ENCODE data around the gene RAX.
A peak's percentile ranks its signal among the peaks of the same experiment; 100 is the strongest.

The RAX gene

GRCh38 chr18:59272221-59272888 lies 899 bp downstream of the RAX start:
- Histone ChIP-seq H3K4me2 (ENCODE audit: low read length) (peak overlapping the region; percentile 60), H3K4me3 (ENCODE audit: low read length) (peak overlapping the region; percentile 48), H3K4me1 (ENCODE audit: control insufficient read depth, insufficient read depth, low read length) (peaks cover 4% of the 10 kb centered on the region), H3K9ac (ENCODE audit: low read depth, low read length) (no peak overlapping the region), H3K9me3 (replicated peaks; ENCODE audit: low read length) (peaks cover 4% of the 10 kb centered on the region), H3K27me3 (ENCODE audit: control insufficient read depth, insufficient read depth, low read length) (peaks cover 98% of the 10 kb centered on the region), H3K36me3 (ENCODE audit: insufficient read depth, low read length) (no peaks in the 10 kb centered on the region)

GRCh38 chr18:59271606-59272220 lies 1.5 kb downstream of the RAX start:
- no peak overlapping the region for H3K4me2 ChIP-seq (ENCODE audit: low read length)
- H3K27me3 ChIP-seq (ENCODE audit: control insufficient read depth, insufficient read depth, low read length): peaks cover 98% of the 10 kb centered on the region
- peaks cover 4% of the 10 kb centered on the region for H3K4me1 ChIP-seq (ENCODE audit: control insufficient read depth, insufficient read depth, low read length)
- H3K4me3 ChIP-seq (ENCODE audit: low read length): no peak overlapping the region
- H3K9me3 ChIP-seq (replicated peaks; ENCODE audit: low read length): peaks cover 4% of the 10 kb centered on the region
- no peaks in the 10 kb centered on the region for H3K36me3 ChIP-seq (ENCODE audit: insufficient read depth, low read length)
- H3K9ac ChIP-seq (ENCODE audit: low read depth, low read length): no peak overlapping the region

GRCh38 chr18:59270689-59271257 lies 2.5 kb downstream of the RAX start:
- H3K9me3 ChIP-seq (replicated peaks; ENCODE audit: low read length): peaks cover 4% of the 10 kb centered on the region
- H3K4me2 ChIP-seq (ENCODE audit: low read length): no peak overlapping the region
- no peaks in the 10 kb centered on the region for H3K36me3 ChIP-seq (ENCODE audit: insufficient read depth, low read length)
- peaks cover 4% of the 10 kb centered on the region for H3K4me1 ChIP-seq (ENCODE audit: control insufficient read depth, insufficient read depth, low read length)
- H3K27me3 ChIP-seq (ENCODE audit: control insufficient read depth, insufficient read depth, low read length): peaks cover 98% of the 10 kb centered on the region
- H3K4me3 ChIP-seq (ENCODE audit: low read length): no peak overlapping the region
- H3K9ac ChIP-seq (ENCODE audit: low read depth, low read length): no peak overlapping the region

GRCh38 chr18:59269563-59270119 lies 3.6 kb downstream of the RAX start:
- no peaks in the 10 kb centered on the region for H3K36me3 ChIP-seq (ENCODE audit: insufficient read depth, low read length)
- peak overlapping the region; percentile 61 for H3K4me2 ChIP-seq (ENCODE audit: low read length)
- H3K27me3 ChIP-seq (ENCODE audit: control insufficient read depth, insufficient read depth, low read length): peaks cover 98% of the 10 kb centered on the region
- peaks cover 4% of the 10 kb centered on the region for H3K9me3 ChIP-seq (replicated peaks; ENCODE audit: low read length)
- no peak overlapping the region for H3K4me3 ChIP-seq (ENCODE audit: low read length)
- H3K9ac ChIP-seq (ENCODE audit: low read depth, low read length): no peak overlapping the region
- peaks cover 11% of the 10 kb centered on the region for H3K4me1 ChIP-seq (ENCODE audit: control insufficient read depth, insufficient read depth, low read length)

GRCh38 chr18:59268721-59269562 lies 4.3 kb downstream of the RAX start:
- Histone ChIP-seq H3K9me3 (replicated peaks; ENCODE audit: low read length) (peaks cover 4% of the 10 kb centered on the region), H3K4me3 (ENCODE audit: low read length) (no peak overlapping the region), H3K9ac (ENCODE audit: low read depth, low read length) (no peak overlapping the region), H3K4me1 (ENCODE audit: control insufficient read depth, insufficient read depth, low read length) (peaks cover 11% of the 10 kb centered on the region), H3K4me2 (ENCODE audit: low read length) (peak overlapping the region; percentile 61), H3K36me3 (ENCODE audit: insufficient read depth, low read length) (no peaks in the 10 kb centered on the region), H3K27me3 (ENCODE audit: control insufficient read depth, insufficient read depth, low read length) (peaks cover 98% of the 10 kb centered on the region)

- H3K4me3 ChIP-seq (ENCODE audit: low read length): no peak overlapping the region
- peaks cover 11% of the 10 kb centered on the region for H3K4me1 ChIP-seq (ENCODE audit: control insufficient read depth, insufficient read depth, low read length)
- peaks cover 4% of the 10 kb centered on the region for H3K9me3 ChIP-seq (replicated peaks; ENCODE audit: low read length)
- peaks cover 98% of the 10 kb centered on the region for H3K27me3 ChIP-seq (ENCODE audit: control insufficient read depth, insufficient read depth, low read length)
- no peak overlapping the region for H3K9ac ChIP-seq (ENCODE audit: low read depth, low read length)
- H3K4me2 ChIP-seq (ENCODE audit: low read length): peak overlapping the region; percentile 45
- no peaks in the 10 kb centered on the region for H3K36me3 ChIP-seq (ENCODE audit: insufficient read depth, low read length)
Observed at GRCh38 chr18:59268127-59268720, 5.0 kb downstream of the RAX start.

- H3K27me3 ChIP-seq (ENCODE audit: control insufficient read depth, insufficient read depth, low read length): peaks cover 99% of the 10 kb centered on the region
- no peak overlapping the region for H3K9ac ChIP-seq (ENCODE audit: low read depth, low read length)
- H3K4me3 ChIP-seq (ENCODE audit: low read length): no peak overlapping the region
- no peaks in the 10 kb centered on the region for H3K36me3 ChIP-seq (ENCODE audit: insufficient read depth, low read length)
- peak overlapping the region; percentile 45 for H3K4me2 ChIP-seq (ENCODE audit: low read length)
- H3K9me3 ChIP-seq (replicated peaks; ENCODE audit: low read length): peaks cover 4% of the 10 kb centered on the region
- H3K4me1 ChIP-seq (ENCODE audit: control insufficient read depth, insufficient read depth, low read length): peaks cover 11% of the 10 kb centered on the region
Observed at GRCh38 chr18:59267503-59268126, 5.6 kb downstream of the RAX start.

GRCh38 chr18:59266886-59267502 lies 6.3 kb downstream of the RAX start:
- Histone ChIP-seq H3K4me1 (ENCODE audit: control insufficient read depth, insufficient read depth, low read length) (peaks cover 11% of the 10 kb centered on the region), H3K9ac (ENCODE audit: low read depth, low read length) (no peak overlapping the region), H3K9me3 (replicated peaks; ENCODE audit: low read length) (peaks cover 4% of the 10 kb centered on the region), H3K27me3 (ENCODE audit: control insufficient read depth, insufficient read depth, low read length) (peaks cover 94% of the 10 kb centered on the region), H3K4me3 (ENCODE audit: low read length) (no peak overlapping the region), H3K4me2 (ENCODE audit: low read length) (no peak overlapping the region), H3K36me3 (ENCODE audit: insufficient read depth, low read length) (no peaks in the 10 kb centered on the region)

- peaks cover 11% of the 10 kb centered on the region for H3K4me1 ChIP-seq (ENCODE audit: control insufficient read depth, insufficient read depth, low read length)
- no peak overlapping the region for H3K4me2 ChIP-seq (ENCODE audit: low read length)
- H3K9ac ChIP-seq (ENCODE audit: low read depth, low read length): no peak overlapping the region
- H3K27me3 ChIP-seq (ENCODE audit: control insufficient read depth, insufficient read depth, low read length): peaks cover 89% of the 10 kb centered on the region
- H3K36me3 ChIP-seq (ENCODE audit: insufficient read depth, low read length): no peaks in the 10 kb centered on the region
- H3K9me3 ChIP-seq (replicated peaks; ENCODE audit: low read length): peaks cover 4% of the 10 kb centered on the region
- H3K4me3 ChIP-seq (ENCODE audit: low read length): no peak overlapping the region
Observed at GRCh38 chr18:59266459-59266858, 6.8 kb downstream of the RAX start.

- Histone ChIP-seq H3K9me3 (replicated peaks; ENCODE audit: low read length) (peaks cover 3% of the 10 kb centered on the region), H3K4me2 (ENCODE audit: low read length) (no peak overlapping the region), H3K36me3 (ENCODE audit: insufficient read depth, low read length) (no peaks in the 10 kb centered on the region), H3K9ac (ENCODE audit: low read depth, low read length) (no peak overlapping the region), H3K4me3 (ENCODE audit: low read length) (no peak overlapping the region), H3K27me3 (ENCODE audit: control insufficient read depth, insufficient read depth, low read length) (peaks cover 84% of the 10 kb centered on the region), H3K4me1 (ENCODE audit: control insufficient read depth, insufficient read depth, low read length) (peaks cover 11% of the 10 kb centered on the region)
Observed at GRCh38 chr18:59265974-59266369, 7.3 kb downstream of the RAX start.

Measured in skeletal muscle satellite cell (primary cell).